IPS-NIHi7 (cell line): ENCODE measurements around the gene SLC12A4.
"Not testable (repeated sequence)": the region's sequence is repeated elsewhere in the genome, so short reads cannot be mapped to it uniquely, and the experiment has no call there.

Source experiments
- DNase-seq: peaks from one replicate; pipeline ENCODE4 v3.0.0; 2012; ENCODE audit warnings: mixed read lengths; ENCODE audit errors: extremely low spot score

SLC12A4 gene

DNA sequence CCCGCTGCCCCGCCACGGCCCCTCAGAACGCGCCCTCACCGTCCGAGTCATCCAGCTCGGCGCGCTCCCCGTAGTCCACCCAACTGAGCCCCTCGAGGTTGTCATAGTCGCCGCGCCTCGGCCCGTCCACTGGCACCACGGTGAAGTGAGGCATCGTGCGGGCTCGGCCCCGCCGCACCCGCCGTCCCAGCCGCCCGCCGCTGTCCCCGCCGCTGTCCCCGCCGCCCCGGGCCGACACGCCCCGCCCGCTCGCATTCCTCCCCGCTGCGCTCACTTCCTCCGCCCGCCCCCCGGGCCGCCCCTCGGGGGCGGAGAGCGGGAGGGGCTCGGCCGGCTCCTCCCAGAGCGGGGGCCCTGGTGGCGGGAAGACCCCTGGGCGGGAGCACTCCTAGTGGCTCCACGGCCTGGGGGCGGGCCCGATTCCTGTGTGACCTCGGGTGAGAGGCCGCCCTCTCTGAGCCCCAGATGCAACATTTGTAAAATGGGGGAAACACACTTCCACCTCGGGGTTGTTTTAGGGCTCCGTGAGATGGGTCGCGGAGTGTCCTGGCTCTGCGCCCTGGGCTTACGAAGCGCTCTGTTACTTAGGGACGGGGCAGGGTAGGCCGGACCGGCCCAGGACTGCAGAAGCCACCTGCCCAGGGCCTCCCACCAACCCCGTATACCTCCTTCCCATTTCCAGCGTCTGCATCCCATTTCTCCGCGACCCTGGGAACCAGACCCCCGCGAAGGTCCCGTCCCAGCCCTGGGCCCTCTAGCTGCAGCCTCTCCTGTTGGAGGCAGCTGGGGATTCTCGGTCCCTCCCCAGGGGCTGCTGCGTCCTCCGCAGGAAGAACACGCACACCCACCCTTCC lies at the start of gene SLC12A4:
Gene SLC12A4 (minus strand): TSS at position 238 of the 854 bp plus-strand sequence. CDS start 84 bp downstream, at position 154.
- peak; percentile 98 for DNase-seq

- no peak for DNase-seq
These were observed 47.2 kb upstream of the SLC12A4 start, which contains the start of gene DPEP2NB for GRCh38 chr16:68015681-68016080. TSS of gene DPEP2NB (minus strand) at chr16:68015911. CDS start at chr16:68015770, 141 bp downstream.

DNA sequence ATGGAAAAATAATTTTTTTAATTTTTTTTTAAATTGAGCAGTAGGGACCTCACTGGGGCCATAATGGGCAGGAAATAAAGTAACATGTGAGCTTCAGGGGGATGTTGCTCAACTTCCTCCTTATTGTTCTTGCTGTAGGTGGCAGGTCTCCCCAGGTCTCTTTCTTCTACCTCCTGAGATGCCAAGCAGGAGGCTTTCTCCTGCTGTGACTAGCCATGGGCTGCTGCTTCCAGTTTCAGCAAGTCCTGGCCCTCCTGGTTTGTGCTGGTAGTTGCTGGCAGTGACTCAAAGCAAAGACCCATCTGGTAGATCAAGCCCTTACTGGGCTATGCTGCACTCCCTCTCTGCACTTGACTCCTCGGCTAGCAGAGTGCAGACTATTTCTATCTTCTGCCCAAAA lies 45.0 kb upstream of the SLC12A4 start:
- no peak for DNase-seq

DNA sequence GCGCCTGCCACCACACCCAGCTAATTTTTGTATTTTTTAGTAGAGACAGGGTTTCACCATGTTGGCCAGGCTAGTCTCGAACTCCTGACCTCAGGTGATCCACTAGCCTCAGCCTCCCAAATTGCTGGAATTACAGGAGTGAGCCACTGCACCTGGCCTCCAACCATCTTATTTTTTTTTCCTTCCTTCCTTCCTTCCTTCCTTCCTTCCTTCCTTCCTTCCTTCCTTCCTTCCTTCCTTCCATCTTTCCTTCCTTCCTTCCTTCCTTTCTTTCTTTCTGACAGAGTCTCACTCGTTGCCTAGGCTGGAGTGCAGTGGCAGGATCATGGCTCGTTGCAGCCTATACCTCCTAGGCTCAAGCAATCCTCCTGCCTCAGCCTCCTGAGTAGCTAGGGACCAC lies 41.4 kb upstream of the SLC12A4 start:
- not testable (repeated sequence) for DNase-seq

GRCh38 chr16:68009157-68009735 lies 40.8 kb upstream of the SLC12A4 start:
- DNase-seq = peak; percentile 49

DNA sequence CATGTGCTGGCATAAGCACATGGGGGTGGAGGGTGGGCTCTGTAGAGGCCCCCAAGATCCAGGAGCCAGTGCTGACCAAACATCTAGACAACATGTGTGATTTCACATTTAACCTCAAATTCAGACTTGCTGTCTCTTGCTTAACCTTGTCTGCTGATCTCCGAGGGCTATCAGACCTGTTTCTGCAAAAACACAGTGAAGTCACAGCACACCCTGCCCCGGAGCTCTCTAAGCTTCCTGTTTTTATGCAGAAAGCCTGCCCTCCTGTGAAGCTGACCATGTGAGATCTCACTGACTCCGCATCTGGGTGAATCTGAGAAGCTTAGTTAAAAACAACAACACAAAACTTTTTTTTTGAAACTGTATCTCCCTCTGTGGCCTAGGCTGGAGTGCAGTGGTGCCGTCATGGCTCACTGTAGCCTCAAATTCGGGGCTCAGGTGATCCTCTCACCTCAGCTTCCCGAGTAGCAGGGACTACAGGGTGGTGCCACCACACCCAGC lies 37.4 kb upstream of the SLC12A4 start:
- peak; percentile 32 for DNase-seq

GRCh38 chr16:68005211-68005610 lies 36.8 kb upstream of the SLC12A4 start:
- DNase-seq = no peak

GRCh38 chr16:68003031-68003430 lies 34.6 kb upstream of the SLC12A4 start:
- no peak for DNase-seq

GRCh38 chr16:68000450-68000849 lies 32.0 kb upstream of the SLC12A4 start:
- no peak for DNase-seq

- DNase-seq = no peak
These were observed 31.5 kb upstream of the SLC12A4 start for GRCh38 chr16:67999985-68000384.

DNA sequence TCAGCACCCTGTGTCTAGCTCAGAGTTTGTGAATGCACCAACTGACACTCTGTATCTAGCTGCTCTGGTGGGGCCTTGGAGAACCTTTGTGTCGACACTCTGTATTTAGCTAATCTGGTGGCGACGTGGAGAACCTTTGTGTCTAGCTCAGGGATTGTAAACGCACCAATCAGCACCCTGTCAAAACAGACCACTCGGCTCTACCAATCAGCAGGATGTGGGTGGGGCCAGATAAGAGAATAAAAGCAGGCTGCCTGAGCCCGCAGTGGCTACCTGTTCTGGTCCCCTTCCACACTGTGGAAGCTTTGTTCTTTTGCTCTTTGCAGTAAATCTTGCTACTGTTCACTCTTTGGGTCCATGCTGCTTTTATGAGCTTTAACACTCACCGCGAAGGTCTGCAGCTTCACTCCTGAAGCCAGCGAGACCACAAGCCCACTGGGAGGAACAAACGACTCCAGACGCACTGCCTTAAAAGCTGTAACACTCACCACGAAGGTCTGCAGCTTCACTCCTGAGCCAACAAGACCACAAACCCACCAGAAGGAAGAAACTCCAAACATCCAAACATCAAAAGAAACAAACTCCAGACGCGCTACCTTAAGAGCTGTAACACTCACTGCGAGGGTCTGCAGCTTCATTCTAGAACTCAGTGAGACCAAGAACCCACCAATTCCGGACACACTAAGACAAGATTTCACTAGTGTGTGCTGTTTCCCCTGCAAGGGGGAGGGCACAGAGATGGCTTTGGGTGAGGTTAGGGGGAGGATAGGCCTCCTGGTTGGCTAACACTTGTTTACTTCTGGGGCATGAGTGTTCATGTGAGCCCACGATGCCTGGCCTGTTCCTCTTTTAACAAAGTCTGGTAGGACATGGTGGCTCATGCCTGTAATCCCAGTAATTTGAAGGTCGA lies 30.6 kb upstream of the SLC12A4 start, which contains the start of gene DPEP2:
Gene DPEP2 (minus strand): TSS at position 706 of the 910 bp plus-strand sequence. CDS start 6,272 bp downstream, outside the sequence.
- DNase-seq = not testable (repeated sequence)

DNA sequence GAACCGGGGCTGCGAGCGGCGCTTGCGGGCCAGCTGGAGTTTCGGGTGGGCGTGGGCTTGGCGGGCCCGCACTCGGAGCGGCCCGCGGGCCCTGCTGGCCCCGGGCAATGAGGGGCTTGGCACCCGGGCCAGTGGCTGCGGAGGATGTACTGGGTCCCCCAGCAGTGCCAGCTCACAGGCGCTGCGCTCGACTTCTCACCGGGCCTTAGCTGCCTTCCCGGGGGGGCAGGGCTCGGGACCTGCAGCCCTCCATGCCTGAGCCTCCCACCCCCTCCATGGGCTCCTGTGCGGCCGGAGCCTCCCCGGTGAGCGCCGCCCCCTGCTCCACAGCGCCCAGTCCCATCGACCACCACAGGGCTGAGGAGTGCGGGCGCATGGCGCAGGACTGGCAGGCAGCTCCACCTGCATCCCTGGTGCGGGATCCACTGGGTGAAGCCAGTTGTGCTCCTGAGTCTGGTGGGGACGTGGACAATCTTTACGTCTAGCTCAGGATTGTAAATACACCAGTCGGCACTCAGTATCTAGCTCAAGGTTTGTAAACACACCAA lies 29.9 kb upstream of the SLC12A4 start:
- DNase-seq = not testable (repeated sequence)

- DNase-seq = no peak
These were observed 28.2 kb upstream of the SLC12A4 start for GRCh38 chr16:67996666-67997065.

- no peak for DNase-seq
These were observed 27.0 kb upstream of the SLC12A4 start for GRCh38 chr16:67995423-67995822.

- DNase-seq = not testable (repeated sequence)
These were observed 25.6 kb upstream of the SLC12A4 start for GRCh38 chr16:67994040-67994408.

- DNase-seq = peak; percentile 91
These were observed 25.0 kb upstream of the SLC12A4 start for GRCh38 chr16:67993207-67994039.

GRCh38 chr16:67992661-67993206 lies 24.3 kb upstream of the SLC12A4 start:
- DNase-seq = no peak

DNA sequence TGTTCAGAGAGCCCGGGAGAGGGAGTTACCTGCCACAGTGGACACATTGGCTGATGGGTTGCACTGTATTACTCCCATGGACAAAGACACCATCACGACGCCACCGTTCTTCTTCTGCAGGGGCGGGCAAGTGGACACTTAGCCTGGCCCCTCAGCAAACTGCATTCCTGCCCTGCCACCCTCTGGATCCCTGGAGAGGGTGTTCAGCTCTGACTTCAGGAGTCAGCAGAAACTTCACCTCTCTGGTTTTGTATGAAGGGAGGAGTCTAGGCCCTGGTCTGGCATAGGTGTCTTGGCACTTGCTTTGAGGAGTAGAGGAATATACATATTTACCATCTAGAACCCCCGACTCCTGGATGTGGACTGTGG lies 21.6 kb upstream of the SLC12A4 start:
- no peak for DNase-seq

GRCh38 chr16:67989322-67990017 lies 21.0 kb upstream of the SLC12A4 start:
- no peak for DNase-seq

GRCh38 chr16:67988675-67989074 lies 20.2 kb upstream of the SLC12A4 start:
- DNase-seq = no peak
